Urothelium cell line (cell line): ENCODE data around the gene ATP8B3.

ENCODE experiments used
- DNase-seq: peaks from one replicate; pipeline ENCODE4 v3.0.0; 2011; ENCODE audit warnings: low spot score, mixed read lengths
- FAIRE-seq: peaks from 2 replicates; lab custom pipeline; 2011; peaks lifted over from hg19 to GRCh38; lab: Jason Lieb, UNC

ATP8B3 gene

GRCh38 chr19:1818549-1819195 is 6.6 kb upstream of the ATP8B3 start:
- no peak for DNase-seq
- no peak for FAIRE-seq

- DNase-seq: no peak
- FAIRE-seq: no peak
These were observed 5.6 kb upstream of the ATP8B3 start for GRCh38 chr19:1817553-1818179.

DNA sequence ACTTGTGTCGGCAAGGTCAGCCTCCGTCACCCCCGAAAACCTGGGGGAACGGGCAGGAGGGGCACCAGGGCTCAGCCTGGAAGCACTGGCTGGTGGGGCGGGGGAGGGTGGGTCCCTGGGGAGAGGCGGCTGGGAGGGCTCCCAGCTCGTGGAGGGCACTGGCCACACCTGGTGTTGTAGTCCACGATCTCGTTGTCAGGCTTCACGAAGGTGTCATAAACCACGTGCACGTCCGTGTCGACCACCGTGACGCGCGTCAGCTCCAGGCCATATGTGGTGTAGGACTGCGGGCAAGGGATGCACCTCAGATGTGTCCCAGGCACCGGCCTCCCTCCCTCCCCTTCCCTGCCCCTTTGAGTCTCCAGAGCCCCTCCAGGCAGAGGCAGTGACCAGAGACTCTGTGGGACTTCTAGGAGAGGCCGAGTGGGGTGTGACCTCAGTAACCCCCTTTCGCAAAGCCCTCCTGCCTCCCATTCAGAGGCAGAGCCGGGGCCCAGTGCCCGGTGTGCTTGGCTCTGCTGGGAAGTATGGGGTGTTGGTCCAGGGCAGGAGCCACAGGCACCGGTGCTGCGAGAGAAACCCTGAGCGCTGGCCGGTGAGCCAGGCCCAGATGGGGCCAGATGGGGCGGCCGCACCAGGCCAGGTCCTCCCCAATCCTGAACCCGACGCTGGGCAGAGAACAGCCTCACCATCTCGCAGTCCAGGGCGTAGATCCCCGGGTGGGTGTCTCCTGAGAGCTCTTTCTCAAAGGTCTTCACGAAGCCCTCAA is 4.6 kb upstream of the ATP8B3 start:
- FAIRE-seq: no peak

DNA sequence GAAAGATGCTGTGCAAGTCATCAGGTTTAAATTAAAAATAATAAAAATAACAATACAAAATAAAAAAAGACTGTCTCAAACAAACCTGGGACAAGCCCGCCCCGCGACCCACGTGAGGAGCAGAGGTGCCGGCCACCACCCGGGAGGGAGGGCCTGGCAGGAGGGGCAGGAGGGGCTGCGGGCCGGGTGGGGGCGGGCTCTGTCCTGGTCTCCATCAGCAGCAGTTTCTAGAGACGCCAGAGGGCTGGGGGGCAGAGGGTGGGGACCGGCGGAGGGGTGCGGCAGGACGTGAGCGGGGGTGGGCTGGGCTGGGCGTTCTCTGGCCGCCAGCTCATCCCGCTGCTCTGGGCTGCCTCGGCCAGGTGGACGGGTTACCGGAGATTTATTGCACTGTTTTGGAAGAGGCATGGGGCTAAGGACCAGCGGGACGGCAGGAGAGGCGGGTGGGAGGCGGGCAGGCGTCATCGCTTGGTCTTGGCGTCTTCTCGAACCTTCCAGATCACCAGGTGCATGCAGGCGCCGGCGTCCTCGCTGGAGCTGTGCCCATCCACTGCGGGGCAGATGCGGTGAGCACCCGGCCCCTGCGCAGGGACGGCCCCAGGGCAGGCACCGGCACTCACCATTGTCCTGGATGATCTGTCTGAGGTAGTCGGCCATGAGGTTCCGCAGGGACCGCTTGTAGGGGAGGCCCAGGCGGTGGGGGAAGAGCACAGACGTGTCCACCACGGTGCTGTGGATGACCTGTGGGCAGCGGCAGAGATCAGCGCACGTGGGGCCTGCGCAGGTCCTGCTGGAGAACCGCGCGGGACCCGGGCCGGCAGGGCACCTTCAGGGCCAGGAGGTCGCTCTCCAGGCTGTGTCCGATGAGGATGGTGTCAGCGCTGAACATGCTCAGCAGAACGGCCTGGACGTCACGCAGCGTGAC is 3.8 kb upstream of the ATP8B3 start:
- no peak for DNase-seq
- FAIRE-seq: no peak

More for the DNA sequence above, 4.6 kb upstream of the ATP8B3 start:
- no peak for DNase-seq

- FAIRE-seq (no peak), DNase-seq (no peak)
These were observed 2.9 kb upstream of the ATP8B3 start for GRCh38 chr19:1814833-1815604.

- no peak for FAIRE-seq
- no peak for DNase-seq
These were observed 2.3 kb upstream of the ATP8B3 start for GRCh38 chr19:1814391-1814790.

DNA sequence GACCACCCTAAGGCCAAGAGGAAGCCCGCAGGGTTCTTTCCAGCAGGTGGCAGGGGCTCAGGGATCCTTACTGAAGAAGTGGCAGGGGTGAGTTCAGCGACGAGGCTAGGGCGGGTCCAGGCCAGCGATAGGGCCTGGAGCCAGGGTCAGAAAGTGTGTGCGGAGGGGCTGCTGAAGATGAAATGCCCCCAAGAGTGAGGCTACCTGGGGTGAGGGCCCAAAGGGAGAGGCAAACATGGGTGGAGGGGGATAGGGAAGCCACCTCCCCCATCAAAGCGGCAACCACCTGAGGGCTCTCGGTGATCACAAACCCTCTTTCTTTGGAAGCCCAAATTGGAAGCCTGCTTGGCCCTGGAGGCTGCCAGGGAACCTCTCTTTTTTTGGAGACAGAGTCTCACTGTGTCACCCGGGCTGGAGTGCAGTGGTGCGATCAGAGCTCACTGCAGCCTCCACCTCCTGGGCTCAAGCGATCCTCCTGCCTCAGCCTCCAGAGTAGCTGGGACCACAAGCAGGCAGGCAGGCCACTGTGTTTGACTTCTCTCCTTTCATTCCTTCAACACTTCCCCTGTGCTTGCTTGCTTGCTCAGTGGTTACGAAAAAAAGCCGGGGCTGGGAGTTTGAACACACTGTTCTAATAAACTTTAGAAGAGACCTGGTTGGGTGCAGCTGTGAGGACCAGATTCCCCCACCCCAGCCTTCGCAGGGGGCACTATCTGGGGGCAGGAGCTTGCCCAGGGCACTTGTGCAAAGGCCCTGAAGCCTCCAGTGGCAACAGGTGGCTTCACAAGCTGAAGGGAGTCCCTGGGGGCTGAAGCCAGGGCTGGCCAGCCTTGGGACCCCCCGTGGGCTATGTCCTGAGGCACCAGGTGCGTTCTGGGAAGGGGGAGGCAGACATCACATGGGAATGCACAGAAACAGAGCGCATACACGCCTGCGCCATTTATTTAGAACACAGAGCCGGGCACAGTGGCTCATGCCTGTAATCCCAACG is 1.4 kb upstream of the ATP8B3 start:
- no peak for FAIRE-seq
- no peak for DNase-seq

DNA sequence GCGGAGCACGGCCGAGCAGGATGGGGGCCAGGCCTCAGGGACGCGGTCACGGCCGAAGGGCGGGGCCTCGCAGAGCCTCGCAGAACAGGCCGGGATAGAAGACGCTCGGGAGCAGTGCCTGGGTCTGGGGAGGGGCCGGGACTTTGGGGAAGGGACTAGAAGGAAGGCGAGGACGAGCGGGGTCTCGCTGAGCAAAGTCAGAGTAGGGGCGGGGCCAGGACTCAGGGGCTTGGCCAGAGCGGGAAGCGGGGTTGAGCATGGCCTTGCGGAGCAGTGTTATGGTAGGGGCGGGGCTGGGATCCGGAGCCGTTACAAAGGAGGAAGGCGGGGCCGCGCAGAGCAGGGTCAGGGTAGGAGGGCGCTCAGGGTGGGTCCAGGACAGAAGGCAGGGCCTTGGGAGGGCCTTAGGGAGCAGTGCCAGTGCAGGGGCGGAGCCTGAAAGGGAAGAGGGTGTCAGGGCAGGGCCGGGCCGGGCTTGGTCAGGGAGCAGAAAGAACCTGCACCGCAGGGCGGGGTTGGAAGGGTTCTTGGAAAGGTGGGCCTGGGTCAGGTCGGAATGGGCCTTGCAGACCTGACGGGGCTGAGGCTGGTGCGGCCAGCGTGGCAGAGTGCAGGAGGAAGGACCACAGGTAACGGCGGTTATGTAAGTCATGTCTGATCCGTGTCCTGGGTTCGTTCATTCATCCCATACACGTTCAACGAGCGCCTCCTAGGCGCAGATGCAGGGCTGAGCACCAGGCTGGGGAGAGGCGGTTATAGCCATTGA is 533 bp upstream of the ATP8B3 start:
- FAIRE-seq: no peak
- DNase-seq: peak; percentile 97

- DNase-seq: peak; percentile 88
- FAIRE-seq: peak; percentile 5
These were observed 593 bp downstream of the ATP8B3 start for GRCh38 chr19:1811472-1811894.

DNA sequence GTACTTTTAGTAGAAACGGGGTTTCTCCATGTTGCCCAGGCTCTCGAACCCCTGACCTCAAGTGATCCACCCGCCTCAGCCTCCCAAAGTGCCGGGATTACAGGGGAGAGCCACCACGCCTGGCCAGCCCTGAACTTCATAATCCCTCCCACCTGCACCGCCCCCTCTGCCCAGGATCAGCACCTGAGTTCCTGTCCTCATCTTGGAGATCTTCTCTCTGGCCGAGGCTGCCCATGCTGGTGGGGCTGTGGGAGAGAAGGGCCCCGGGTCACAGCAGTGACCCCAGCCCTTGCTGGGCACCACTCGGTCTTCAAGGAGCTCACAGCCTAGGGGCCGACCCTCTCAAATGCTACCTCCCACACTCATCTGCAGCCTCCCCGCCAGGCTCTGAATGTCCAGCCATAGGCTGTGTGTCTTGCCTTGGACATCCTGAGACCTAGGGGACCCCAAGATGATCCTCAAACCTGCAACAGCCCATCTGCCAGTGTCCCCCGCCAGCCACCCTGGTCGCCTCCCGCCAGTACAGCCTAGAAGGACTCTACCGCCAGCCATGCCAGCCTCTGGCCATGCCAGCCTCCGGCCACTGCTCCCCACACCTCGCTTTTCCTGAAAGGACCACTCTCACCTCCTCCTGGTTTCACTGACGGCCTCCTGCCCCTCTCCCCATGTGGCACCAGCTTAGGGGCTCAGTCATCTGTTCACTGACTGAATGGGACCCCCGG is 1.5 kb downstream of the ATP8B3 start:
- FAIRE-seq (no peak), DNase-seq (no peak)

DNA sequence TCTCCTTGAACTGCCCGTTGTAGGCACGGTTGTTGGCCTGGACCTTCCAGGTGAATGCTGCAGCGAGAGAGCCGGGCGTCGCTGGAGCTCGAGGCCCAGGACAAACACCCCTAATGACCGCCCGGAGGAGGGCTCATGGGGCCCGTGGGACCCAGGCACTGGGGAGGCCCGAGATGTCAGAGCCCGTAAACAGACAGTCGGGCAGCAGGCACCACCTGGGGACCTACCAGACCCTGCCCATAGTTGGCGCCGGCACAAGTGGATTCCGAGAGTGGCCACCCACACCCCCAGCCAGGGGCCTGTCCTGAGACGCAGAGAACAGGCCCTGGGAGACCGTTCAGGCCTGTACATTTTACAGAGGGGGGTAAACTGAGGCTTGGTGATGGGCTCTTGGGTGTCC is 2.4 kb downstream of the ATP8B3 start:
- no peak for FAIRE-seq
- DNase-seq: no peak

GRCh38 chr19:1808395-1808731 is 3.7 kb downstream of the ATP8B3 start:
- FAIRE-seq (no peak), DNase-seq (no peak)

- FAIRE-seq (no peak), DNase-seq (no peak)
These were observed 4.2 kb downstream of the ATP8B3 start for GRCh38 chr19:1807695-1808394.

DNA sequence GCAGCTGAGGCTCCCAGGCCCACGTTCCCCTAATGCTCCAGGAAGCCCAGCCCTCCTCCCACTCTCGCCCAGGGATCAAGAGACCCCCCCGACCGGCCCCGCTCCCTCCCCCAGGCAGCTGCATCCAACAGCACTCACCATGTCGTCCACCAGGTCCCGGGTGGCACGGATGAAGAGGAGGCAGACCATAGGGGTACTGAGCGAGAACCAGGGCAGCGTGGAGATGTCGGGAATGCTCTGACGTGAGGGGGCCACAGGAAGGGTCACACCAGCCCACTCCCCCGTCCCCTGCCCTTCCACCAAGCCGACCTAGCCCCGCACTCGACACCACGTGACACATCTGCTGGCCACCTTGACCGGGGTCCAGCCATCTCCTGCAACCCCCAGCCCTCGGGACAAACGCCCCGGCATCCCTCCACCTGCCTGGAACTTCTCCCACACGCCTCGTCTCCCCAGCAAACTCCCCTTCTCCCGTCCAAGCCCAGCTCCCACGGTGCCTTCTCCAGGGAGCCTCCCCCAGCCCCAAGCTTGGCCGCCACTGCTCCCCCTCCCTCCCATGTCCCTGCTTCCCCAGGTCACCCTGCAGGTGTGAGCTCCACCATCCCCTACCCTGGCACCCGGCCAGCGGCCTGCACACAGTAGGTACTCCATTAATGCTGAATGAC is 4.9 kb downstream of the ATP8B3 start:
- FAIRE-seq (no peak), DNase-seq (no peak)

DNA sequence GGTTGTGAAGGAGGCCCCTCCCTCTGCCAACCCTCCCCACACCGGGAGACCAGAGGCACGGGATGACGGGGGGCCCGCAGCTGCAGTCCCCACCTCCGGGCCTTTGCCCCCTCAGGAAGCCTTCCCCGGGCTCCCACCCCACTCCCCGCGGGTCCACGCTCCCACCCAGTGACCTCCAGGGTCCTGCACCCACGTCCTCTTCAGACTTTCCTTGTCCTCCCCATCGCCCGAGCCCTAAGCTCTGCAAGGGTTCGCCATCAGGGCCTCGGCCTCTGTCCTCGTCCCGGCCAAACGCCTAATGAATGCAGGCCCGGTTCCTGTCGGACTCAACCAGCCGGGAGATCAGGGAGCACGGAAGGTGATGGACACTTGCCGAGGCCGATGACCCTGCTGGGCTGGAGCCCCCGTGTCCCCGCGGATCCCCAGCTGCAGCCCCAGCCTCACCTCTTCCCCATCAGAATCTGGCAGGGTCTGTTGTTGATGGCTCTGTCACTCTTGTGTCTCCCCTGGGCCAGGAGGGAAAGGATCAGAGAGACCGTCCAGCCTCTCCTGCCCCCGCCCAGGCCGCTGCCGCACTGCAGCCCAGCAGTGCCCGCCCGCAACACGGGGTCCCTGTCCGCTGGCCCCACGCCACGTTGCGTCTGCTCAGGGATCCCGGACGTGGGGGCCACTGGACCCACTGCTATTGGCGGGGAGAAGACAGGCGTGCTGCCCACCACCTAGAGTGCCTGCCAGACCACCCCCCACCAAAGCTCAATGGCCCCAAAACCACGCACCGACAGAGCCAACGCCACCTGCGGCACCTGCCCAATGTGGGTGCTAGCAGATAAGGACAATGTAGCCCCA is 5.7 kb downstream of the ATP8B3 start:
- FAIRE-seq: no peak

More for the DNA sequence above, 5.7 kb downstream of the ATP8B3 start:
- DNase-seq: no peak
